Osteoblast (primary cell): ENCODE results near the gene ORMDL1. TPM values are rescaled to one million over a fixed set of nuclear protein-coding genes. Genes with fewer than 3 reads are reported as not detected.

ENCODE experiments used
- DNase-seq: peaks from one replicate; pipeline ENCODE4 v3.0.0; 2011; ENCODE audit warnings: low spot score, mixed read lengths; ENCODE audit not compliant: insufficient read length; ENCODE audit errors: missing footprints
- H2AFZ ChIP-seq: 2 replicates; pipeline ENCODE4 v1.6.0; 2011; ENCODE audit warnings: mild to moderate bottlenecking, low read length
- H3K27ac ChIP-seq: 2 replicates; pipeline ENCODE4 v1.5.1; 2011; ENCODE audit warnings: mild to moderate bottlenecking, low read depth, low read length, moderate library complexity
- H3K27me3 ChIP-seq: 2 replicates; pipeline ENCODE4 v1.6.0; 2012; ENCODE audit warnings: mild to moderate bottlenecking, control low read depth, inconsistent platforms, low read length, moderate library complexity; ENCODE audit not compliant: insufficient read depth
- H3K36me3 ChIP-seq: 2 replicates; pipeline ENCODE4 v1.5.1; 2011; ENCODE audit warnings: mild to moderate bottlenecking, low read length, control low read depth, moderate library complexity; ENCODE audit not compliant: insufficient read depth
- H3K4me1 ChIP-seq: 2 replicates; pipeline ENCODE4 v1.5.1; 2011; ENCODE audit warnings: mild to moderate bottlenecking, low read length, control low read depth, moderate library complexity; ENCODE audit not compliant: insufficient read depth
- H3K4me2 ChIP-seq: 2 replicates; pipeline ENCODE4 v1.6.0; 2011; ENCODE audit warnings: mild to moderate bottlenecking, low read length; ENCODE audit not compliant: insufficient read depth
- H3K4me3 ChIP-seq: fragments of 200-600 bp; sonication (generic); 3 replicates; pipeline ENCODE4 v1.5.1; 2012; ENCODE audit warnings: mild to moderate bottlenecking, low read length, inconsistent platforms; ENCODE audit not compliant: insufficient read depth
- H3K79me2 ChIP-seq: 2 replicates; pipeline ENCODE4 v1.6.0; 2012; ENCODE audit warnings: mild to moderate bottlenecking, low read length, control low read depth, inconsistent platforms; ENCODE audit not compliant: insufficient read depth
- H3K9me3 ChIP-seq: 2 replicates; pipeline ENCODE4 v1.5.1; 2011; ENCODE audit warnings: low read depth, low read length, control low read depth
- H4K20me1 ChIP-seq: 2 replicates; pipeline ENCODE4 v1.6.0; 2012; ENCODE audit warnings: mild to moderate bottlenecking, low read length, control low read depth; ENCODE audit not compliant: insufficient read depth
- CTCF ChIP-seq: IDR thresholded peaks from 2 replicates; pipeline ENCODE4 v1.5.1; 2011; ENCODE audit warnings: mild to moderate bottlenecking, low read depth, low read length, moderate library complexity; ENCODE audit errors: extremely low read depth
- total RNA-seq: library from RNA; depleted of rRNA; stranded (reverse); fragments of >200 nt; gene quantifications from 2 replicates; pipeline ENCODE4 v1.2.3, GENCODE V29; 2012

ORMDL1 gene
- total RNA-seq, 1 donor, result 42.3 TPM

- Histone ChIP-seq H3K27me3 (no peaks in the 10 kb centered on the region), H3K4me3 (no peak overlapping the region), H3K4me2 (no peak overlapping the region), H2AFZ (no peak overlapping the region), H3K9me3 (peaks cover 3% of the 10 kb centered on the region), H3K4me1 (peaks cover 12% of the 10 kb centered on the region), H4K20me1 (no peaks in the 10 kb centered on the region), H3K79me2 (no peaks in the 10 kb centered on the region), H3K36me3 (peaks cover 9% of the 10 kb centered on the region), H3K27ac (peak overlapping the region; percentile 54)
- no peak for DNase-seq
- no peak for TF ChIP-seq CTCF
Measured at GRCh38 chr2:189818249-189819038, 34.3 kb upstream of the ORMDL1 start.

DNA sequence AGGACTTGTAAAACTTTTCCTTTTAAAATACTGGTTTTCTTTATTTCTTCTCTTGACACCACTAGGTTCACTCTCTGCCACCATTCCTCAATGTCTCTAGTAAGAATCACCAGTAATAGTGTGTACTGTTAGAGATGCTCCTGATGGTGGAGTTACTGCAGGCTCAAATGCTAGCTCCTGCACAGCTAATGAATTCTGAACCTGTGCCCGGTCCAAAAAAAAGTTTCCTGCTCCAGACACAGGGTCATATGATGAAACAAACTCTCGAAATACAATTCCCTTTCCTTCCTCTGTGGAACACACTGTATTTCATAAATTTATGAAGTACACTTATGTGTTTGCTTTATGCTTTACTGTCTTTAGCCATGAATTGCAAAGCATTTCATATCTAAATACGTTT lies 19.3 kb upstream of the ORMDL1 start:
- Histone ChIP-seq H2AFZ (no peak overlapping the region), H3K27ac (no peak overlapping the region), H3K79me2 (peaks cover 6% of the 10 kb centered on the region), H3K36me3 (peaks cover 13% of the 10 kb centered on the region), H3K4me3 (no peak overlapping the region), H3K9me3 (no peaks in the 10 kb centered on the region), H3K27me3 (no peaks in the 10 kb centered on the region), H3K4me1 (peaks cover 14% of the 10 kb centered on the region), H3K4me2 (no peak overlapping the region), H4K20me1 (no peaks in the 10 kb centered on the region)
- TF ChIP-seq CTCF, result no peak
- no peak for DNase-seq

GRCh38 chr2:189802396-189802912 lies 18.3 kb upstream of the ORMDL1 start:
- no peaks in the 10 kb centered on the region for H4K20me1 ChIP-seq
- peaks cover 13% of the 10 kb centered on the region for H3K36me3 ChIP-seq
- no peak overlapping the region for H3K27ac ChIP-seq
- peaks cover 14% of the 10 kb centered on the region for H3K4me1 ChIP-seq
- no peak overlapping the region for H2AFZ ChIP-seq
- H3K79me2 ChIP-seq, result peaks cover 6% of the 10 kb centered on the region
- no peaks in the 10 kb centered on the region for H3K27me3 ChIP-seq
- no peak overlapping the region for H3K4me3 ChIP-seq
- H3K9me3 ChIP-seq, result no peaks in the 10 kb centered on the region
- no peak for TF ChIP-seq CTCF
- no peak for DNase-seq
- no peak overlapping the region for H3K4me2 ChIP-seq

DNA sequence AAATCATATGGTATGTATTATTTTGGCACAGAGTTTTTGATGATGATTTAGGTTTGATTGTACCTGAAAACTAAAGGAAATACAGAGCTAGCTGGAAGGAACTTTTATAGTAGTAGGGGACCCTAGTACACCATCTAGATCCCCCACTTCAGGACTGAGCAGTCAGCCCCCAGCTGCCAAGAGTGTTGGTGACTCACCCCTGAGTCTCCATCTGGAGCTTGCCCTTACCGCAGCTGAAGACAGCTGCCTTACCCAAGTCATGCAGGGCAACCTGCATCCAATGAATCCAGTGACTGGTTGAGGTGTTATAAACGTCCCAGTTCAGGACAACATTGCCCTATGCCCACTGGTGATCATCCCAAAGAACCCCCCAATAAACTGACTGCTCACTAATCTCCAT lies 15.4 kb upstream of the ORMDL1 start:
- Histone ChIP-seq H3K36me3 (peaks cover 26% of the 10 kb centered on the region), H2AFZ (no peak overlapping the region), H3K9me3 (no peaks in the 10 kb centered on the region), H3K79me2 (peaks cover 6% of the 10 kb centered on the region), H3K4me1 (peaks cover 14% of the 10 kb centered on the region), H3K27me3 (no peaks in the 10 kb centered on the region), H3K27ac (peak overlapping the region; percentile 39), H3K4me3 (no peak overlapping the region), H3K4me2 (no peak overlapping the region), H4K20me1 (no peaks in the 10 kb centered on the region)
- no peak for TF ChIP-seq CTCF
- no peak for DNase-seq
